ENCODE data around the gene OR10A5. TPM values are rescaled to one million over a fixed set of nuclear protein-coding genes. Genes with fewer than 3 reads are reported as not detected.
"Not testable (repeated sequence)": the region's sequence is repeated elsewhere in the genome, so short reads cannot be mapped to it uniquely, and the experiment has no call there.

The OR10A5 gene
- total RNA-seq, 1 experiment from 2014 or later = not detected

DNA sequence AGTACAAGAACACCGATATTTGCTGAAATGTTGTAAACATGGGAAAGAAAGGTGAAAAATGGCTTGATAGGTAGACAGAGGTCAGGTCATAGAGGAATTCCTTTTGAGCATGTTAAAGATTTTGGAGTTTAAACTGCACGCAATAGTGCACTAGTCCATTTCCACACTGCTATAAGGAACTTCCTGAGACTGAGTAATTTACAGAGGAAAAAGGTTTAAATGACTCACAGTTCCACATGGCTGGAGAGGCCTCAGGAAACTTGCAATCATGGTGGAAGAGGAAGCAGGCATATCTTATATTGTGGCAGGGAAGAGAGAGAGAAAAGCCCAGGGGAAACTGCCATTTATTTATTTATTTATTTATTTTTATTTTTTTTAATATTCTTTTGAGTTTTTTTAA lies 5.0 kb downstream of the OR10A5 start:
- no peak overlapping the region for H3K23ac ChIP-seq (ENCODE audit: insufficient read length, low read depth, low read length)
- H3K4me1 Mint-ChIP-seq = peaks cover 11% of the 10 kb centered on the region in 2 experiments
- TF ChIP-seq, protein P1, sequence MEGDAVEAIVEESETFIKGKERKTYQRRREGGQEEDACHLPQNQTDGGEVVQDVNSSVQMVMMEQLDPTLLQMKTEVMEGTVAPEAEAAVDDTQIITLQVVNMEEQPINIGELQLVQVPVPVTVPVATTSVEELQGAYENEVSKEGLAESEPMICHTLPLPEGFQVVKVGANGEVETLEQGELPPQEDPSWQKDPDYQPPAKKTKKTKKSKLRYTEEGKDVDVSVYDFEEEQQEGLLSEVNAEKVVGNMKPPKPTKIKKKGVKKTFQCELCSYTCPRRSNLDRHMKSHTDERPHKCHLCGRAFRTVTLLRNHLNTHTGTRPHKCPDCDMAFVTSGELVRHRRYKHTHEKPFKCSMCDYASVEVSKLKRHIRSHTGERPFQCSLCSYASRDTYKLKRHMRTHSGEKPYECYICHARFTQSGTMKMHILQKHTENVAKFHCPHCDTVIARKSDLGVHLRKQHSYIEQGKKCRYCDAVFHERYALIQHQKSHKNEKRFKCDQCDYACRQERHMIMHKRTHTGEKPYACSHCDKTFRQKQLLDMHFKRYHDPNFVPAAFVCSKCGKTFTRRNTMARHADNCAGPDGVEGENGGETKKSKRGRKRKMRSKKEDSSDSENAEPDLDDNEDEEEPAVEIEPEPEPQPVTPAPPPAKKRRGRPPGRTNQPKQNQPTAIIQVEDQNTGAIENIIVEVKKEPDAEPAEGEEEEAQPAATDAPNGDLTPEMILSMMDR (conservative IDR thresholded peaks at IDR 0.05) = no peak

DNA sequence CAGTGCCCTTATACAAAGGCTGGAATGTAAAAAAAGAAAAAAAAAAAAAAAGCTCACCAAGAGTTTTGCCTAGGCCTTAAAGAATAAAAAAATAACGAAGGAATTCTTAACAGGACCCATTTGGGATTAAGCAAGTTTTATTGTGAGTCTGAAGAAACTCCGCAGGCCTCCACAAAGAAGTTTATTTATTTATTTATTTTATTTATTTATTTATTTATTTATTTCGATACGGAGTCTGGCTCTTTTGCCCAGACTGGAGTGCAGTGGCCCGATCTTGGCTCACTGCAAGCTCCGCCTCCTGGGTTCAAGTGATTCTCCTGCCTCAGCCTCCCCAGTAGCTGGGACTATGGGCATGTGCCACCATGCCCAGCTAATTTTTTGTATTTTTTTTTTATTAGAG lies 9.3 kb downstream of the OR10A5 start:
- not testable (repeated sequence) for H3K23ac ChIP-seq (ENCODE audit: insufficient read length, low read depth, low read length); H3K4ac ChIP-seq (ENCODE audit: low read depth, low read length); H3K9me3 ChIP-seq (ENCODE audit: control insufficient read depth, low read depth, low read length); H3K79me2 ChIP-seq (ENCODE audit: insufficient read depth, low read length); H4K8ac ChIP-seq (replicated peaks; ENCODE audit: insufficient read length, low read depth, low read length); H4K5ac ChIP-seq (ENCODE audit: insufficient read length, low read depth, low read length); H3K27me3 ChIP-seq (ENCODE audit: insufficient read depth, low read length); H3K27ac ChIP-seq (ENCODE audit: insufficient read length, low read depth, low read length); H3K4me2 ChIP-seq (ENCODE audit: insufficient read depth, insufficient read length, low read length); H4K20me1 ChIP-seq (ENCODE audit: control insufficient read depth, insufficient read depth, insufficient read length); H3K56ac ChIP-seq (ENCODE audit: insufficient read length, low read depth, low read length); H3K79me1 ChIP-seq (ENCODE audit: insufficient read depth, low read depth, low read length, poor library complexity, severe bottlenecking); H3K4me3 Mint-ChIP-seq; H3K18ac ChIP-seq (ENCODE audit: insufficient read length, low read depth, low read length); DNase-seq; H2AK5ac ChIP-seq (ENCODE audit: insufficient read length, low read length); H3K9ac ChIP-seq (ENCODE audit: extremely low read depth, insufficient read length, low read length); H3K4me1 ChIP-seq (ENCODE audit: insufficient read depth, low read length); H2BK20ac ChIP-seq (ENCODE audit: low read depth, low read length, poor library complexity, severe bottlenecking); H3K14ac ChIP-seq (ENCODE audit: insufficient read depth, low read length); H3T11ph ChIP-seq (ENCODE audit: low read length); H2BK5ac ChIP-seq (ENCODE audit: insufficient read length, low read length); H3K23me2 ChIP-seq (ENCODE audit: insufficient read length, low read depth, low read length, poor library complexity, severe bottlenecking); H2BK15ac ChIP-seq (ENCODE audit: low read depth, low read length); H4K91ac ChIP-seq (ENCODE audit: insufficient read length, low read depth, low read length); H2BK120ac ChIP-seq (ENCODE audit: low read depth, low read length, poor library complexity, severe bottlenecking); H3K27ac Mint-ChIP-seq; H3K27me3 Mint-ChIP-seq (ENCODE audit: low read depth); H2AFZ ChIP-seq (ENCODE audit: low read length); H2BK12ac ChIP-seq (ENCODE audit: insufficient read length, low read depth, low read length)
- peaks cover 6 to 28% (median 15%) of the 10 kb centered on the region in 3 experiments for H3K36me3 Mint-ChIP-seq (ENCODE audit: insufficient read depth in 1 of 3, low read depth in 3 of 3)
- WGBS (ENCODE audit: extremely low coverage, insufficient read length, low lambda C conversion rate) = no CpG with 5 or more reads among the region's 6 CpGs
- peaks cover 23 to 27% of the 10 kb centered on the region in 2 experiments for H3K9me3 Mint-ChIP-seq
- peaks cover 6 to 11% of the 10 kb centered on the region in 2 experiments for H3K4me1 Mint-ChIP-seq

More for the DNA sequence above, 5.0 kb downstream of the OR10A5 start:
- no peaks in the 10 kb centered on the region for H3K9me3 ChIP-seq (ENCODE audit: control insufficient read depth, low read depth, low read length)
- no peaks in the 10 kb centered on the region for H3K79me2 ChIP-seq (ENCODE audit: insufficient read depth, low read length)
- H3K27me3 Mint-ChIP-seq (ENCODE audit: low read depth) = peaks cover 2% of the 10 kb centered on the region
- H4K5ac ChIP-seq (ENCODE audit: insufficient read length, low read depth, low read length) = no peak overlapping the region
- no peak for DNase-seq
- no peaks in the 10 kb centered on the region for H3K23me2 ChIP-seq (ENCODE audit: insufficient read length, low read depth, low read length, poor library complexity, severe bottlenecking)
- no peak overlapping the region for H4K91ac ChIP-seq (ENCODE audit: insufficient read length, low read depth, low read length)
- H2AK5ac ChIP-seq (ENCODE audit: insufficient read length, low read length) = no peak overlapping the region
- no CpG with 5 or more reads among the region's 2 CpGs for WGBS (ENCODE audit: extremely low coverage, insufficient read length, low lambda C conversion rate)
- no peak overlapping the region for H3K14ac ChIP-seq (ENCODE audit: insufficient read depth, low read length)
- peaks cover 30 to 32% of the 10 kb centered on the region in 2 experiments for H3K9me3 Mint-ChIP-seq
- H4K20me1 ChIP-seq (ENCODE audit: control insufficient read depth, insufficient read depth, insufficient read length) = no peaks in the 10 kb centered on the region
- no peak overlapping the region for H2AFZ ChIP-seq (ENCODE audit: low read length)
- no peak overlapping the region for H2BK20ac ChIP-seq (ENCODE audit: low read depth, low read length, poor library complexity, severe bottlenecking)
- no peaks in the 10 kb centered on the region for H3K27me3 ChIP-seq (ENCODE audit: insufficient read depth, low read length)
- H3K79me1 ChIP-seq (ENCODE audit: insufficient read depth, low read depth, low read length, poor library complexity, severe bottlenecking) = no peaks in the 10 kb centered on the region
- no peak overlapping the region for H3T11ph ChIP-seq (ENCODE audit: low read length)
- no peak overlapping the region; a peak in 1 of 7 replicates for H3K27ac Mint-ChIP-seq
- peaks cover 10 to 39% (median 21%) of the 10 kb centered on the region in 3 experiments for H3K36me3 Mint-ChIP-seq (ENCODE audit: insufficient read depth in 1 of 3, low read depth in 3 of 3)
- H3K4me3 Mint-ChIP-seq = no peak overlapping the region
- H3K4ac ChIP-seq (ENCODE audit: low read depth, low read length) = no peak overlapping the region
- H3K4me1 ChIP-seq (ENCODE audit: insufficient read depth, low read length) = no peaks in the 10 kb centered on the region
- no peak overlapping the region for H3K9ac ChIP-seq (ENCODE audit: extremely low read depth, insufficient read length, low read length)
- H2BK15ac ChIP-seq (ENCODE audit: low read depth, low read length) = no peak overlapping the region
- no peak overlapping the region for H3K27ac ChIP-seq (ENCODE audit: insufficient read length, low read depth, low read length)
- H2BK5ac ChIP-seq (ENCODE audit: insufficient read length, low read length) = no peak overlapping the region
- H2BK120ac ChIP-seq (ENCODE audit: low read depth, low read length, poor library complexity, severe bottlenecking) = no peak overlapping the region
- H3K4me2 ChIP-seq (ENCODE audit: insufficient read depth, insufficient read length, low read length) = no peak overlapping the region
- no peak overlapping the region for H3K56ac ChIP-seq (ENCODE audit: insufficient read length, low read depth, low read length)
- H3K18ac ChIP-seq (ENCODE audit: insufficient read length, low read depth, low read length) = no peak overlapping the region
- no peak overlapping the region for H2BK12ac ChIP-seq (ENCODE audit: insufficient read length, low read depth, low read length)
- H4K8ac ChIP-seq (replicated peaks; ENCODE audit: insufficient read length, low read depth, low read length) = no peak overlapping the region

Data from H9 (cell line).